ENCODE measurements around the gene DHX35. TPM values are rescaled to one million over a fixed set of nuclear protein-coding genes. Genes with fewer than 3 reads are reported as not detected.

DHX35 gene
- total and polyA plus RNA-seq, 2 of the 8 experiments (the other 6 are each of a cell fraction or from before 2014, with no cell fraction given), result 21.9 to 27.7 TPM

- TF ChIP-seq HDAC2 (IDR thresholded peaks at IDR 0.05; ENCODE audit: borderline replicate concordance in 1 of 2, low read depth in 2 of 2, low read length in 2 of 2), result no peak
- no peak for TF ChIP-seq BACH1 (IDR thresholded peaks at IDR 0.05; ENCODE audit: low read length)
These were observed 41.7 kb upstream of the DHX35 start (continued) for GRCh38 chr20:38920411-38920810.
